GM10266 (cell line): ENCODE data around the gene LTBP1.

ENCODE experiments used
- DNase-seq: peaks from one replicate; pipeline ENCODE4 v3.0.0; 2012; ENCODE audit errors: extremely low spot score
- TF ChIP-seq, protein P1 (sequence below): IDR thresholded peaks from 2 replicates; pipeline ENCODE4 v1.5.1; 2012; ENCODE audit warnings: mild to moderate bottlenecking, low read depth; ENCODE audit not compliant: control insufficient read depth, insufficient read depth; ENCODE audit errors: missing control alignments

The LTBP1 gene

DNA sequence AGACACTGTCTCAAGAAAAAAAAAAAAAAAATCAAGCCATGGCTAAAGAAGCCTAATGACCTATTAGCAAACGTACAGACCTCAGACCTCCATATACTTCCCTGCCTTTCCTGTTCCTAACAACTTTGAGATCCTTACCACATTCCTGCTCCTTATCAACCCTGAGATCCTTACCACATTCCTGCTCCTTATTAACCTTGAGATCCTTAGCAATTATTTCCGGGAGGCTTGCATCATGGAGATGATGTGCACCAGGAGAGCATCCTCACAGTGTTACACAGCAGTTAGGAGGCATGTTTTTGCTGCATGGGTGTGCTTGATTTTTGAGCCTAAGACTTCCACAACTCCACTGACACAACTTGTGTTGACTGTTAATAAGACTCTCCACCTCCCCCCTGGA is 475.1 kb downstream of the LTBP1 start:
- no peak for DNase-seq
- TF ChIP-seq, protein P1, sequence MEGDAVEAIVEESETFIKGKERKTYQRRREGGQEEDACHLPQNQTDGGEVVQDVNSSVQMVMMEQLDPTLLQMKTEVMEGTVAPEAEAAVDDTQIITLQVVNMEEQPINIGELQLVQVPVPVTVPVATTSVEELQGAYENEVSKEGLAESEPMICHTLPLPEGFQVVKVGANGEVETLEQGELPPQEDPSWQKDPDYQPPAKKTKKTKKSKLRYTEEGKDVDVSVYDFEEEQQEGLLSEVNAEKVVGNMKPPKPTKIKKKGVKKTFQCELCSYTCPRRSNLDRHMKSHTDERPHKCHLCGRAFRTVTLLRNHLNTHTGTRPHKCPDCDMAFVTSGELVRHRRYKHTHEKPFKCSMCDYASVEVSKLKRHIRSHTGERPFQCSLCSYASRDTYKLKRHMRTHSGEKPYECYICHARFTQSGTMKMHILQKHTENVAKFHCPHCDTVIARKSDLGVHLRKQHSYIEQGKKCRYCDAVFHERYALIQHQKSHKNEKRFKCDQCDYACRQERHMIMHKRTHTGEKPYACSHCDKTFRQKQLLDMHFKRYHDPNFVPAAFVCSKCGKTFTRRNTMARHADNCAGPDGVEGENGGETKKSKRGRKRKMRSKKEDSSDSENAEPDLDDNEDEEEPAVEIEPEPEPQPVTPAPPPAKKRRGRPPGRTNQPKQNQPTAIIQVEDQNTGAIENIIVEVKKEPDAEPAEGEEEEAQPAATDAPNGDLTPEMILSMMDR = no peak

DNA sequence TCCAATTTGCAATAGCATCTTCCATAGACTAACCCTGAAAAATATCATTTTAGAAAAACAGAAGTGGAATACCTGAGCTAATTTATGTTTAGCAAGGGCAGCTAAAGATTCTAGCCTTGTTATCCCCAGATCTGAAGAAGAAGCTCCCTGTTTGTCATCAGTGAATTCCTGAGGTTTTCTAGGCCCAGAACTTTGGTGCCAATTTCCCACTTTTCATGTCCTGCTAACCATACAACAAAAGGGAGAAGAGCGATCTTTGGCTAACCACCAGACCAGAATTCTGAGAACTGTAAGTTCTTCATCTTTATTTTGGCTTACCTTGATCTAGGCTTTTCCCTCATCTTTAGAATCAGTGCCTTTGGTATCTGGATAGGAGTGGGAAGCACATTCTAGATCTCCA is 478.4 kb downstream of the LTBP1 start:
- TF ChIP-seq, protein P1 = no peak
- DNase-seq = no peak

DNA sequence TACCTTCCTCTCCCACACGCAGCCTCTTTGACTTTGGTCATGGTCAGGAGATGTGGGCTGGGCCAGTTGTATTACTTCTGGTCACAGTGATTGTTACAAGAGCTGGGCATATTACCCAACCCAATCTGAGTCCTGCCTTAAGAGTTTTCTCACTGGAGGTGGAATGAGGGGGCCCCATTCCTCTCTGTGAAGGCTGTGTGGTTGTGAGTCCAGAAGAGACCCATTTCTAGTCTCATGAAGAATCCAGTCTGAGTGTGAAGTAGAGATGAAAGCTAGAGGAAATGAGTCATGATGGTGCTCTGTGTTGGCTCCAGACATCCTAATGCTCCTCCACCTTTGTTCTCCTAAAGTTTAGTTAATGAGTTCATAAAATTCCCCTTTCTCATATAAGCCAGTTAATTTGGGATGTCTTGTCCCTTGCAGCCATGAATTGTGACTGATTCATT is 478.9 kb downstream of the LTBP1 start:
- TF ChIP-seq, protein P1 = no peak
- DNase-seq = no peak

DNA sequence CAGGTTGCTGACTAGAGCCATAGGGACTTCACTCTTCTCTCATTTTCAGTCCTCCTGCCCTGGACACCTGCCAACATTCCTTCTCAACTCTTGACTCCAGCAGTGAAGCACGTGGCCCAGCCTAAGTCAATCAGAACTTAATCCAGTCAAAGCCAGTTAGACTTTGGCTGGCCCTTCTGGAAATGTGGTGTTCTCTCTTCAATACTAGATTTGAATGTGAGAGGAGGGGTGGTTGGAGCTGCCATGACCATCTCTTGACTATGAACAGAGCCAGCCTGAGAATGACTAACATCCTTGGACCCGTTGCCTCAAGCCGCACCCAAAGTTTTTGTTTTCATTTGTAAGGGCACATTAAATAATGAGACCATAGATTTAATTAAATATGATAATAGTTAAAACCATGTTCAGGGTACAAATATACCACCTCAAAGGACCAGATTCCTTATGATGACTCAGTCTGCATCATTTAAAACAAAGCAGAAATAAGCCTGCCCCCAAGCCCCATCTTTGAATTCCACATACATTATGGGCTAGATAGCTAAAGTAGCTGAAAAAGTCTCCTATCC is 480.0 kb downstream of the LTBP1 start:
- TF ChIP-seq, protein P1 = no peak
- no peak for DNase-seq

DNA sequence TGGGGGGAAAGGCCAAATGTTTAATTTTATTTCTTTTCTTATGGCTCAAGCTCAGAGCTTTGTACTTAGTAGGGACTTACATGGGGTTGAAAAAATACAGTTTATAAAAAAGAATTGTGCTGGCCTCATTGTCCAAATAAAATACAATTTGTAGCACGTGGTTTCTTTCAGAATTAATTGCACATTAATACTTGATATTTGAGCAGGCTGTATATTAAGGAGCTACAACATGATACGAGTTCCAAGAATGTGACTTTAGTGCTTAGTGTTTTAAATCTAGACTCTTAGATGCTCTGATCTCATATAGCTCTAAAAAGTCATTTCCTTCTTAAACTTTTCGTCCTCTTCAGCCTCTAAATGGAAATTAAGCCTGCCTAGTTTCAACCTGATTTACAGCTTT is 483.3 kb downstream of the LTBP1 start:
- no peak for DNase-seq
- TF ChIP-seq, protein P1 = no peak

DNA sequence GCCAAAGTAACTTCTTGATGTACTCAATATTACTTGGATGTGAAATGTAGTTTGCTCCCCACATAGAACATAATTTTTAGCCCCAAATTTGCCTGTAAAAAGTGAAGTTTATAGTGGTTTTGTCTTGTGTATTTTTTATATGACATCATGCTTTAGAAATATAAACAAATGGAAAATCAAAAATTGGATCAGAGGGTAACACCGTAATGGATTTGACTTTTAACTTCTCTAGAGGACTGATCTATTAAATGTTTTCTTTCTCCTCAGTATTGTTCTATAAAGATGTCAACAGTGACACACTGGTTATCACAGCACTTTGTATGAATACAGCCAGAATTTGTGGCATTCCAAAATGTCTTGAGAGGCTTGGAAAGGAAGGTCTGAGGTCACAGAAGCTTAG is 484.1 kb downstream of the LTBP1 start:
- TF ChIP-seq, protein P1 = no peak
- no peak for DNase-seq

DNA sequence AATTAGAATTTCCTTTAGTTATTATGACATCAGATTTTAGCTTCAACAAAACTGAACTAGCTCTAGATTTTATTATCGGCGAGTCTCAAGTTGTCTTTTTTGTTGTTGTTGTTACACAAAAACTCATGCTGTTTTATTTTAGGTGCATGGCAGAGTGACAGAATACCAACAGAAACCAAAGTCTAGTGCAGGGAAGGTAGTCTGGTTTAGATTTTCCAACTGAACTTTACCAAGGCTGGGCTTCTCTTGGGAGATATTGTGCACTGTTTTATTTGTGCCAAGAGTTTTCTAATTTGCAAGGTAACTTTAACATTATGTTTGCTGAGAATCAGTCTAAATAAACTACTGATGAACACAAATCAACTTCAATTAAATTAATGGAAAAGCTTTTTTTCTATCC is 486.1 kb downstream of the LTBP1 start:
- TF ChIP-seq, protein P1 = no peak
- no peak for DNase-seq
